Mesenchymal stem cell (in vitro differentiated cells and primary cell): ENCODE measurements around the gene DSCAML1.

Source experiments
- DNase-seq: peaks from one replicate; pipeline ENCODE4 v3.0.0-alpha.2; 2013
- H2AFZ ChIP-seq: one replicate; pipeline ENCODE4 v1.6.1; 2013; ENCODE audit warnings: low read depth, mild to moderate bottlenecking, control low read depth, inconsistent platforms, low read length, moderate library complexity
- H2AK5ac ChIP-seq: 2 replicates; pipeline ENCODE4 v1.6.1; 2013; ENCODE audit warnings: low read length, moderate library complexity, mild to moderate bottlenecking, inconsistent platforms; ENCODE audit not compliant: severe bottlenecking
- H2BK120ac ChIP-seq: one replicate; pipeline ENCODE4 v1.6.1; 2013; ENCODE audit warnings: low read depth, mild to moderate bottlenecking, inconsistent platforms, low read length, moderate library complexity
- H2BK12ac ChIP-seq, 2 experiments: one replicate each; pipeline ENCODE4 v1.6.1; 2013; ENCODE audit warnings: inconsistent platforms in 2 of 2, low read length in 2 of 2, mild to moderate bottlenecking in 2 of 2, moderate library complexity in 2 of 2, control low read depth in 1 of 2
- H2BK15ac ChIP-seq: one replicate; pipeline ENCODE4 v1.6.1; 2013; ENCODE audit warnings: mild to moderate bottlenecking, low read depth, inconsistent platforms; ENCODE audit not compliant: poor library complexity, severe bottlenecking
- H2BK5ac ChIP-seq: 2 replicates; pipeline ENCODE4 v1.6.1; 2013; ENCODE audit warnings: low read depth, mild to moderate bottlenecking, low read length, control low read depth, inconsistent platforms; ENCODE audit not compliant: poor library complexity, severe bottlenecking
- H3K14ac ChIP-seq, 2 experiments: one replicate each; pipeline ENCODE4 v1.6.1; 2013; ENCODE audit warnings: inconsistent platforms in 2 of 2, low read length in 2 of 2, control low read depth in 1 of 2, mild to moderate bottlenecking in 1 of 2, moderate library complexity in 1 of 2
- H3K18ac ChIP-seq, 2 experiments: one replicate each; pipeline ENCODE4 v1.6.1; 2013; ENCODE audit warnings: inconsistent platforms in 2 of 2, low read length in 2 of 2, control low read depth in 1 of 2, low read depth in 1 of 2, mild to moderate bottlenecking in 1 of 2
- H3K23ac ChIP-seq, 2 experiments: one replicate each; pipeline ENCODE4 v1.6.1; 2013; ENCODE audit warnings: inconsistent platforms in 2 of 2, low read length in 2 of 2, mild to moderate bottlenecking in 2 of 2, moderate library complexity in 2 of 2, control low read depth in 1 of 2
- H3K27ac ChIP-seq: 2 replicates; pipeline ENCODE4 v1.5.1; 2013; ENCODE audit warnings: mild to moderate bottlenecking, moderate library complexity, low read length, control low read depth, inconsistent platforms; ENCODE audit not compliant: poor library complexity, severe bottlenecking
- H3K27me3 ChIP-seq, 2 experiments: 2 replicates each; pipeline versions ENCODE4 v1.6.1 to v1.7.0; 2013; ENCODE audit warnings: low read length in 2 of 2, mild to moderate bottlenecking in 2 of 2, moderate library complexity in 2 of 2, control low read depth in 1 of 2, inconsistent platforms in 1 of 2; ENCODE audit not compliant: control insufficient read depth in 1 of 2, insufficient read depth in 1 of 2
- H3K36me3 ChIP-seq, 2 experiments: 2 replicates each; pipeline versions ENCODE4 v1.6.1 to v1.7.0; 2013; ENCODE audit warnings: low read length in 2 of 2, control low read depth in 1 of 2, inconsistent platforms in 1 of 2, low read depth in 1 of 2, mild to moderate bottlenecking in 1 of 2; ENCODE audit not compliant: insufficient read depth in 2 of 2, control insufficient read depth in 1 of 2
- H3K4ac ChIP-seq, 2 experiments: one replicate each; pipeline ENCODE4 v1.6.1; 2013; ENCODE audit warnings: inconsistent platforms in 2 of 2, low read length in 2 of 2, mild to moderate bottlenecking in 2 of 2, moderate library complexity in 2 of 2, control low read depth in 1 of 2, low read depth in 1 of 2
- H3K4me1 ChIP-seq: 2 replicates; pipeline ENCODE4 v1.6.1; 2013; ENCODE audit warnings: low read depth, low read length, control low read depth; ENCODE audit not compliant: control insufficient read depth, insufficient read depth
- H3K4me2 ChIP-seq: 2 replicates; pipeline ENCODE4 v1.6.1; 2013; ENCODE audit warnings: low read length, mild to moderate bottlenecking, inconsistent platforms; ENCODE audit not compliant: poor library complexity, severe bottlenecking
- H3K4me3 ChIP-seq, 2 experiments: 2 replicates each; pipeline versions ENCODE4 v1.5.1 to v1.7.0; 2013; ENCODE audit warnings: low read length in 2 of 2, mild to moderate bottlenecking in 2 of 2, control low read depth in 1 of 2, low read depth in 1 of 2; ENCODE audit not compliant: insufficient read depth in 1 of 2
- H3K79me1 ChIP-seq: replicated peaks from 2 replicates; pipeline ENCODE4 v1.6.1; 2013; ENCODE audit warnings: mild to moderate bottlenecking, control low read depth, low read length, inconsistent platforms; ENCODE audit not compliant: poor library complexity, severe bottlenecking
- H3K9ac ChIP-seq: 2 replicates; pipeline ENCODE4 v1.7.0; 2013; ENCODE audit warnings: mild to moderate bottlenecking, low read length, moderate library complexity
- H3K9me3 ChIP-seq: 2 replicates; pipeline ENCODE4 v1.7.0; 2013; ENCODE audit warnings: mild to moderate bottlenecking, low read length; ENCODE audit not compliant: control insufficient read depth
- H4K8ac ChIP-seq: one replicate; pipeline ENCODE4 v1.6.1; 2013; ENCODE audit warnings: inconsistent platforms, mild to moderate bottlenecking, low read length, moderate library complexity
- H4K91ac ChIP-seq: one replicate; pipeline ENCODE4 v1.6.1; 2013; ENCODE audit warnings: mild to moderate bottlenecking, low read length, inconsistent platforms
- WGBS: methylation state at CpG from one replicate; pipeline ENCODE4 v1.1.7; 2013; ENCODE audit warnings: mixed read lengths; 5-methylcytosine and 5-hydroxymethylcytosine counted together

The DSCAML1 gene

DNA sequence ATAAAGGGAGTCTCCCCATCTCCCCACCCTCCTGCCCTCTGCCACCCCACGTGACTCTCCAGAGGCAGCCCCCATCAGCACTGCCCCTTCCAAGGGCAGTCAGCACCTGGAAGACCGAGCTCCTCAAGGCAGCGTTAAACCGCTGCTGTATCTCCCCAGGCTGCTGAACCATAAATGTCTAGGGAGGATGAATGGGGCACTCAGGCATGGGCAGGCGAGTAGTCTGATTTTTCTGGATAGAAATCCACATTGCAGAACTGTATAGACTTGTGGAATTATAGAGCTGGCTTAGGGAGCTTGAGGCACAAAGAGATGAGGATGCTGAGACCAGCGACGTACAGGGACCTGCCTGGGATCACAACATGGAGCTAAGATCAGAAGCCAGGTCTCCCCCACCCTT is 269.7 kb downstream of the DSCAML1 start:
- Histone ChIP-seq H4K8ac (no peak overlapping the region), H3K4me3 (no peak overlapping the region), H3K9ac (no peak overlapping the region), H2AFZ (no peak overlapping the region), H2BK15ac (no peak overlapping the region), H3K9me3 (no peaks in the 10 kb centered on the region), H3K14ac (no peak overlapping the region), H3K79me1 (no peaks in the 10 kb centered on the region), H2BK12ac (no peak overlapping the region), H4K91ac (no peak overlapping the region), H2AK5ac (no peak overlapping the region), H3K4me2 (no peak overlapping the region), H3K27ac (no peak overlapping the region), H2BK5ac (no peak overlapping the region), H3K27me3 (peaks cover 2 to 32% of the 10 kb centered on the region in 2 experiments), H3K23ac (no peak overlapping the region), H3K4ac (no peak overlapping the region), H3K4me1 (peaks cover 23% of the 10 kb centered on the region), H3K18ac (no peak overlapping the region), H3K36me3 (peaks cover 0 to 13% of the 10 kb centered on the region in 2 experiments), H2BK120ac (no peak overlapping the region)
- 77% methylated on average over 7 of the region's 7 CpGs for WGBS
- DNase-seq = no peak

DNA sequence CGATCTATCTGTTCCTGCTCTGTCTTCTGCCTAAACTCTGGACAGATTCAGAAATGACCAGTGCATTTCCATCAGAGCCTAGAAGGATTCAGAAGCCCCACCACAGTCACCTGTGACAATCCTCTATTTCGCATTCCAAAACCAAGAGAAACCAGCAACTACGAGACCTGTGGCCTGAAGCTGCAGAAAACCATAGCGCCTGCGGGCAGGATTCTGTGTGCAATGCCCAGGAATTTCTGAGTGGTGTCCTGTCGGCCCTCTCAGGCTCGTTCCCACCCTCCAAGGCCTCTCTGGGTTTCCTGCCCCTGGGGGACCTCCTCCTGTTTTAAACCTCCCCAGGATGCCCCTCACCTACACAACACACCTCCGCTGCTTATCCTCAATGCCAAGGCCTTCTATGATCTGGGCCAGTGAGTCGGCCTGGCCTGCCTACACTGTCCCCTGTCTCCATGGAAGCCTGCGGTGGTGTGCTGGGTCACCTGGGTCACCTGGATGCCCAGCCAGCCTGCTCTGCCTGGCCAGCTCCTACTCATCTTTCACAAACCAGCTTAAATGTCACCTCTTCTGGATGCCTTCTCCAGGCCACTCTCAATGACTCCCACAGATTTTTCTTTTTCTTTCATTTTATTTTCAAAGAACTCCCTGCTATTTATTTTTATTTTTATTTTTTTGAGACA is 271.0 kb downstream of the DSCAML1 start:
- Histone ChIP-seq H2BK5ac (no peak overlapping the region), H2AK5ac (no peak overlapping the region), H3K4me3 (no peak overlapping the region), H3K36me3 (peaks cover 0 to 16% of the 10 kb centered on the region in 2 experiments), H3K4me2 (no peak overlapping the region), H3K79me1 (no peaks in the 10 kb centered on the region), H2AFZ (no peak overlapping the region), H3K14ac (no peak overlapping the region), H4K91ac (no peak overlapping the region), H3K9ac (no peak overlapping the region), H2BK120ac (no peak overlapping the region), H3K18ac (no peak overlapping the region), H3K9me3 (no peaks in the 10 kb centered on the region), H3K4ac (no peak overlapping the region), H2BK12ac (no peak overlapping the region), H3K23ac (no peak overlapping the region), H3K27ac (no peak overlapping the region), H3K4me1 (peaks cover 25% of the 10 kb centered on the region), H3K27me3 (peaks cover 0 to 29% of the 10 kb centered on the region in 2 experiments), H2BK15ac (no peak overlapping the region), H4K8ac (no peak overlapping the region)
- DNase-seq = no peak
- WGBS = 86% methylated on average over 10 of the region's 10 CpGs

DNA sequence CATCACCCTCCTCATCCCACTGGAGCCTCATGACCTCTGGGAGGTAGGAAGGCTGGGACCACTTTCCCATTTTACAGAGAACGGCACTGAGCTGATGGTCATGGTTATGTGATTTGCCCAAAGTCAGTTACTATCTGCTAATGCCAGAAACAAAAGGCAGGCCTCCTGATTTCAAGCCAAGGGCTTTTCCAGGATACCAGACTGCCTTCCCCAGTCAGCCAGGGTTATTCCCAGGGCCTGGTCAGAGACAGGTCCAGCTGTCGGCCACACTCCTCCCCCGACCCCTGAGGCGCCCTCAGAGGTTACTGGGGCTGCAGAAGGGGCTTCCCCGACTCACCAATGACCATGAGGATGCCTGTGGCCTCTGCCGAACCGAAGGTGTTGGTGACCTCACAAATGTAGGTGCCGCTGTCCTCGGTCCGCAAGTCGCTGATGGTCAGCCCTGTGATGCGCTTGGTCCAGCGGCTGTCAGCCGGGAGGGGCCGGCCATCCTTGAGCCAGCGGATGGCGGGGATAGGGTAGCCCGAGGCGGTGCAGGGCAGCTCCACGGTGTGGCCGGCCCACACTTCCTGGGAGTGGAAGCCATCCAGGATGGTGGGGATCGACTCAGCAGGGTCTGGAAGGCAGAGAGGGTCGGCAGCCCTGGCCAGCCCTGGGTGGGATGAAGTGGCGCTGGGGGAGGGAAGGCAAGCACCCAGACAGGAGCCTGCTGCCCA is 272.4 kb downstream of the DSCAML1 start:
- H3K18ac ChIP-seq = no peak overlapping the region
- no peak for DNase-seq
- WGBS = 84% methylated on average over 24 of the region's 24 CpGs
- no peak overlapping the region for H2AFZ ChIP-seq
- no peak overlapping the region for H2BK5ac ChIP-seq
- no peaks in the 10 kb centered on the region for H3K79me1 ChIP-seq
- no peak overlapping the region for H3K14ac ChIP-seq
- no peak overlapping the region for H3K23ac ChIP-seq
- peaks cover 32% of the 10 kb centered on the region for H3K4me1 ChIP-seq
- H2AK5ac ChIP-seq = no peak overlapping the region
- H3K4me3 ChIP-seq = no peak overlapping the region
- no peak overlapping the region for H3K27ac ChIP-seq
- no peak overlapping the region for H4K8ac ChIP-seq
- no peak overlapping the region for H3K9ac ChIP-seq
- H2BK120ac ChIP-seq = no peak overlapping the region
- H2BK15ac ChIP-seq = no peak overlapping the region
- H4K91ac ChIP-seq = no peak overlapping the region
- H3K27me3 ChIP-seq = peaks cover 0 to 22% of the 10 kb centered on the region in 2 experiments
- H3K4ac ChIP-seq = no peak overlapping the region
- peaks cover 0 to 14% of the 10 kb centered on the region in 2 experiments for H3K36me3 ChIP-seq
- no peak overlapping the region for H2BK12ac ChIP-seq
- H3K4me2 ChIP-seq = no peak overlapping the region
- H3K9me3 ChIP-seq = no peaks in the 10 kb centered on the region

DNA sequence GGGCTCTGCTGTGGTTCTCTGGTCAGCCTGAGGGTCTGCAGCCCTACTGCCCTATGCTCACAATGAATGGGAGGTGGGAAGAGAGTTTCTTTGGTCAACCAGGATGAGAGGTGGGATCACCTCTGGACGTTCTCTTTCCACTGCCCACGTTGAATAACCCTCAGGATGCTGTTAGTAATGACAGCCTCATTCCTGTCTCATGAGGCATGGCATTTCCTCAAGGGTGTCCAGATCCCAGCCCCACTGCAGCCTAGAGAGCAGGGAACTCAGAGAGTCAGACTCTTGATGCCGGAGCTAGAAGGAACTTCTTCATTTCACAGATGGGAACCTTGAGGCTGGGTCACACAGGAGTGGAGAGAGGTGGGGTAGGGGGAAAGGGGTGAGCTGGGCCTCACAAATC is 273.3 kb downstream of the DSCAML1 start:
- H3K36me3 ChIP-seq = peaks cover 0 to 14% of the 10 kb centered on the region in 2 experiments
- no peaks in the 10 kb centered on the region for H3K9me3 ChIP-seq
- no peak overlapping the region for H4K8ac ChIP-seq
- H3K4ac ChIP-seq = no peak overlapping the region
- no peak overlapping the region for H2BK15ac ChIP-seq
- H2AFZ ChIP-seq = no peak overlapping the region
- DNase-seq = peak; percentile 6
- peaks cover 0 to 20% of the 10 kb centered on the region in 2 experiments for H3K27me3 ChIP-seq
- H3K9ac ChIP-seq = no peak overlapping the region
- WGBS = 20% methylated on average over 3 of the region's 3 CpGs
- H2AK5ac ChIP-seq = peak overlapping the region; percentile 17
- H3K18ac ChIP-seq = no peak overlapping the region
- no peak overlapping the region for H3K4me2 ChIP-seq
- no peaks in the 10 kb centered on the region for H3K79me1 ChIP-seq
- peaks cover 37% of the 10 kb centered on the region for H3K4me1 ChIP-seq
- H2BK120ac ChIP-seq = no peak overlapping the region
- no peak overlapping the region for H3K23ac ChIP-seq
- no peak overlapping the region for H3K4me3 ChIP-seq
- H4K91ac ChIP-seq = no peak overlapping the region
- H2BK12ac ChIP-seq = no peak overlapping the region
- no peak overlapping the region for H3K14ac ChIP-seq
- peak overlapping the region; percentile 10 for H2BK5ac ChIP-seq
- no peak overlapping the region for H3K27ac ChIP-seq
